Measurements from ENCODE around the gene KRTAP1-1.
"Not testable (repeated sequence)": the region's sequence is repeated elsewhere in the genome, so short reads cannot be mapped to it uniquely, and the experiment has no call there.

KRTAP1-1 gene, protein sequence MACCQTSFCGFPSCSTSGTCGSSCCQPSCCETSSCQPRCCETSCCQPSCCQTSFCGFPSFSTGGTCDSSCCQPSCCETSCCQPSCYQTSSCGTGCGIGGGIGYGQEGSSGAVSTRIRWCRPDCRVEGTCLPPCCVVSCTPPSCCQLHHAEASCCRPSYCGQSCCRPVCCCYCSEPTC

DNA sequence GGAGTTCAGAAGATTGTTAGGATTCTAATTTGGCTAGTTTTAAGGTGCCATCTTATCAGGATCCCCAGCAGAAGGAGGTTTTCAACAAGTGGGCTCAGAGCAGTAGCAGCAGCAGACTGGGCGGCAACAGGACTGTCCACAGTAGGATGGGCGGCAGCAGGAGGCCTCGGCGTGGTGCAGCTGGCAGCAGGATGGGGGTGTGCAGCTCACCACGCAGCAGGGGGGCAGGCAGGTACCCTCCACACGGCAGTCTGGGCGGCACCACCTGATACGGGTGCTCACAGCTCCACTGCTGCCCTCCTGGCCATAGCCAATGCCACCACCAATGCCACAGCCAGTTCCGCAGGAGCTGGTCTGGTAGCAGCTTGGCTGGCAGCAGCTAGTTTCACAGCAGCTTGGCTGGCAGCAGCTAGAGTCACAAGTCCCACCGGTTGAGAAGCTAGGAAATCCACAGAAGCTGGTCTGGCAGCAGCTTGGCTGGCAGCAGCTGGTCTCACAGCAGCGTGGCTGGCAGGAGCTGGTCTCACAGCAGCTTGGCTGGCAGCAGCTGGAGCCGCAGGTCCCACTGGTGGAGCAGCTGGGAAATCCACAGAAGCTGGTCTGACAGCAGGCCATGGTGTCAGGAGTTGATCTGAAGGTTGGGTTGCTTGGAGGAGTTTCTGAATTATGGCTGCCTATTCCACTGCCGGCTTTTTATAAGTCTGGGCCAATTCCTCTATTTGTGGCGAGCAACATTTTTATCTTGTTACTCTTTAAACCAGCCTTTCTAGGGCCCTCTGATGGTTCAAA, at the start of gene KRTAP1-1:
KRTAP1-1 (minus strand) TSS at position 668 of the 789 bp plus-strand sequence; CDS start at position 615, 53 bp downstream.
- in situ Hi-C loops (cut with HindIII; ENCODE audit: low sequenced_read_pairs) = not testable (repeated sequence)

DNA sequence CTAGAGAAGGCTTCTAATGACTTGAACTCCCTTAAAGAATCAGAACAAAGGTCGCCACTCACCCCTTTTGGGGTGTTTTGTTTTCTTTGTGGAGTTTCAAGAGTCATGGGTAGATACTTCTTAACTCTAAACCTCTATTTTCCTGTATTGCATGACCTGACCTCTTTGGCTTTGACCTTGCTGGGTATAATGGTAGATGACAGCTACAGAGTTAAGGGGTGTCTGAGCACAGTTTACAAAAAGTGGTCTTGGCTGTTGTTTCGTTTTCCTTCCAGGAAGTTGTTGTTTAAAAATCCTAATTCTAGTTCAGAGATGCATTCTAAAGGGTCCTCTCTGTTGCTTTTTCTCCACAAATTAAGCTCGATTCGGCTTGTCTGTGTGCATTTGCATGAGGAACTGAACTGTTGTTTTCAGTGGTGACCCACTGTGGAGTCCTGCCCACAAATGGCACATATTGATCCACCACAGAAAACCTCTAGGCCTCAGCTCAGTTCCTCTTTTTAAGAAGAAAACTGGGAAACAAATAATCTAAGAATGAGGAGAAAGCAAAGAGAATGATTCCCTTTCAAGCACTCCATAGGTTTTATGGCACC, 47.6 kb upstream of the KRTAP1-1 start:
- in situ Hi-C loops (cut with HindIII; ENCODE audit: low sequenced_read_pairs) = not testable (repeated sequence)

DNA sequence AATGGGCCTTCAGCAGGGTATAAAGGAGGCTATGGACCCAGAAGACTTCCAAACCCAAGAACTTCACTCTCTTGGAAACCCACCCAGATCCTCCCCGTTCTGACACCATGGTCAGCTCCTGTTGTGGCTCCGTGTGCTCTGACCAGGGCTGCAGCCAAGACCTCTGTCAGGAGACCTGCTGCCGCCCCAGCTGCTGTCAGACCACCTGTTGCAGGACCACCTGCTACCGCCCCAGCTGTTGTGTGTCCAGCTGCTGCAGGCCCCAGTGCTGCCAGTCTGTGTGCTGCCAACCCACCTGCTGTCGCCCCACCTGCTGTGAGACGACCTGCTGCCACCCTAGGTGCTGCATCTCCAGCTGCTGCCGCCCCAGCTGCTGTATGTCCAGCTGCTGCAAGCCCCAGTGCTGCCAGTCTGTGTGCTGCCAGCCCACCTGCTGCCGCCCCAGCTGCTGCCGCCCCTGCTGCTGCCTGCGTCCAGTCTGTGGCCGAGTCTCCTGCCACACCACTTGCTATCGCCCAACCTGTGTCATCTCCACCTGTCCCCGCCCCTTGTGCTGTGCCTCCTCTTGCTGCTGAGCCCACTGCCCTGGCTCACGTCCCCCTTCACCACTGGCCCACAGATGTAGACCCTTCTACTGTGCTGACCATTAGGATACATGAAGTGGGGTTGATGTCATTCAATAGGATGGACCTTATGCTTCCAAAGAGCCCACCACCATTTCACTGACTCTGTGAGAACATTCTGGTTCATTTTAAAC, 43.0 kb upstream of the KRTAP1-1 start, which contains the start of gene KRTAP4-7:
KRTAP4-7 (plus strand) TSS at position 51 of the 757 bp plus-strand sequence; CDS start at position 108, 57 bp downstream.
- in situ Hi-C loops (cut with HindIII; ENCODE audit: low sequenced_read_pairs) = not testable (repeated sequence)

DNA sequence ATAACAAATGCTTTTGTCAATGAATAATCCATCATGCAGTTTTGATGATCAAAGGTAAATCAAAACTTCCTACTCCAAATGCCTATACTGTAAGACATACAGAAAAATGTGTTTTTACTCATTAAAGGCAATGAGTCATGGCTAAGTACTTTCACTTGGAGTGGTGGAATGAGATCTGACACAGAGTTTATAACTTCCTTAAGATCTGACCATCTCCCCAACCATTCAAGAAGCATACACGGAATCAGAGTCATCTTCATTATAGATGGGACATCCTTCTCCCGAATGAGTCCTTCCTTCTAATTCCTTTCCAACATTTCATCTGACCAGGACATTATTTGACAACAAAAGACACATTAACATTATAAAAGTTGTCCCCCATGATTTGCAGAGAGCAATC, 42.2 kb upstream of the KRTAP1-1 start:
- in situ Hi-C loops (cut with HindIII; ENCODE audit: low sequenced_read_pairs) = not testable (repeated sequence)

DNA sequence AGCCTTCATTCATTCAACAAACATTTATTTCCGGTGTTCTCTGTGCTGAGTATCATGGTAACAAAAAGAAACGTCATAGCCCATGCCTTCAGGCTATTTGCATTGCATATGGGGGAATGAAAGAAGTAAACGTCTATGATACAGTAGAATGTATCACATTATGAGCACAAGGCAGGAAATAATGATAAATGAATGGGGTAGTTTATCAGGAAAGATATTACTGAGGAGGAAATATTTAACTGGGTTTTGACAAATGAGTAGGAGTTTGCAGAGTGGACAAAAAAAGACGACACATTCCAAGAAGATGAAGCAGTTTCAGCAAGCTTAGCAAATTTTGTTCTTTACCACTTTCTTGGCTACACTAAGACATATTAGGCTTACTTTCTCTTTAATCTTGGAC, 41.4 kb upstream of the KRTAP1-1 start:
- in situ Hi-C loops (cut with HindIII; ENCODE audit: low sequenced_read_pairs) = no loop called here

DNA sequence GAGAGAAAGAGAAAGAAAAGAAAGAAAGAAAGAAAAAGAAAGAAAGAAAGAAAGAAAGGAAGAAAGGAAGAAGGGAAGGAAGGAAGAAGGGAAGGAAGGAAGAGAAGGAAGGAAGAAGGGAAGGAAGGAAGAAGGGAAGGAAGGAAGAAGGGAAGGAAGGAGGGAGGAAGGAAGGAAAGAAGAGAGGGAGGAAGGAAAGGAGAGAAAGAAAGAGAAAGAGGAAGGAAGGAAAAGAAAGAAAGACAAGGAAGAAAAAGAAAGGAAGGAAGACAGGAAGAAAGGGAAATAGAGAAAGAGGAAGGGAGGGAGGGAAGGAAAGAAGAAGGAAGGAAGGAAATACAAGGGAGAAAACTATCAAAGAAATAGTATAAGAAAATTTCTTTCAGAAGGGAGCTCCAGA, 35.5 kb upstream of the KRTAP1-1 start:
- in situ Hi-C loops (cut with HindIII; ENCODE audit: low sequenced_read_pairs) = no loop called here

DNA sequence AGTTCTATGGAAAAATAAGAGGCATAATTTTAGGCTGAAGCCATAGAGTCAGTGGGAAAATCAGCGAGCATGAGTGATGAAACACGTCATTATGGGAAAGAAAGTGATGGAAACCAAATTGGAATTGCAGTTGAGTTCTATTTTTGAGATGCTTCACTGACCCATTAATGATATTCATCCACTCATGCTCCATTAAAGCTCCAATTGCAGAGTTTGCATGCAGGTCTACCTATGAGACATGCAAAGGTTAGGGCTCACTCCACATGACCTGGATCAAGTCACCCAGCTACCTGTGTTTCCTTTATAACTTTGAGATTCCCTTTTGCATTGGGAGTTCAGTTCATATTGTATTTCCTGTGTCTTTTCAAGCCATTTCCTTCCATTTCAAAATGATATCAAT, 32.4 kb upstream of the KRTAP1-1 start:
- in situ Hi-C loops (cut with HindIII; ENCODE audit: low sequenced_read_pairs) = no loop called here

DNA sequence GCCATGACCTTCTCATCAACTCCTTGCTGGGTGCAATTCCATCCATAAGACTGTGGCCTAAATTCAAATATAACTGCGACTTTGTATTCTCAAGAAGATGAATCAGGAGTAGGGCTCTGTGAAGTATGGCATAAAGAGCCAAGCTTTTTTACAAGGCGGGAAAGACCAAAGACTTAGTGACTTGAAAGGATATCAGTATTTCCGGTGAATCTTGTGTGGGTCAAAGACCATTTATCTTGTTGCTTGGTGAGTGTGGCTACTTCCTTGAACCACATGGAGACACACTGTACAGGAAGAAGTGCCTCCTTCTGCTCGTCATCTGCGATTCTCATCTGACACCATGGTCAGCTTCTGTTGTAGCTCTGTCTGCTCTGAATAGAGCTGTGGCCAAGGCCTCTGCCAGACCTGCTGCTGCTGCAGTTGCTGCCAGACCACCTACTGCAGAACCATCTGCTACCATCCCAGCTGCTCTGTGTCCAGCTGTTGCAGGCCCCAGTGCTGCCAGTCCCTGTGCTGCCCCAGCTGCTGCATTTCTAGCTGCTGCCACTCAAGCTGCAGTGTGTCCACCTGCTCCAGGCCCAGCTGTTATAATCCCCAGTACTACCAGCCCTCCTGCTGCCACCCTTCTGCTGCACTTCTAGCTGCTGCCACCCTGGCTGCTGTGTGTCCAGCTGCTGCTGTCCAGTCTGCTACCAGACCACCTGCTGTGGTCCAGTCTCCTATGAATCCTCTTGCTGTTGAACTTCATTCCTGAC, 30.5 kb upstream of the KRTAP1-1 start:
- in situ Hi-C loops (cut with HindIII; ENCODE audit: low sequenced_read_pairs) = no loop called here

DNA sequence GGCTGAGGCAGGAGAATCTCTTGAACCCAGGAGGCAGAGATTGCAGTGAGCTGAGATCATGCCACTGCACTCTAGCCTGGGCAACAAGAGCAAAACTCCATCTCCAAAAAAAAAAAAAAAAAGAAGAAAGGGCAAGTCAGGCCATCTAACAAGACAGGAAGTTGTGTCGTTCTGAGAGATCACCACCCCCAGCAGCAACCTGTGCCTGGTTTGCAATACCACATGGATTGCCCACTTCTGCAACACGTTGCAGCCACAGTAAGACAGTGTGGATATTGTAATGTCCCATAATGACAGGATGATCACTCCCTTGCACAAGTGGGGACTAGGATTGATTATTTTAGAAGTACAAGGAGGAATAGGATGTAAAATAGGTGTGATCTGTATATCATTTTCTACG, 27.8 kb upstream of the KRTAP1-1 start:
- in situ Hi-C loops (cut with HindIII; ENCODE audit: low sequenced_read_pairs) = no loop called here

DNA sequence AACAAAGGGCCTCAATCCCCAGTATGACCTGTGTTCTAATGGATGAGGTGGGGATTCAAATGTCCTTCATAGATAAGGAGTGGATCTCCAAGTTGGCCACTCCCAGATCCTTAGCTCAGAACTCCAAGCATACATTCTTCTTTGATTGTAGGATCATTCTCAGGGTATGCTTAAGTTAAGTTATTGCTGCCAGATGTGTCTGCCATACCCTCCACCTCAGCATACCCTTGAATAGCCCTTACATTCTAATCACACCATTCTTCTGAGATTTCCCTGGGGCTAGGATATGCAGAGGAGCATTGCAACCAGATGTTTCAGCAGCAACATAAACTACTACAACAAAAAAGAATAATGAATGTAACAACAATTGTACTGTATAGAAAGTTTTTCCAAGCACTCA, 26.0 kb upstream of the KRTAP1-1 start:
- in situ Hi-C loops (cut with HindIII; ENCODE audit: low sequenced_read_pairs) = no loop called here

DNA sequence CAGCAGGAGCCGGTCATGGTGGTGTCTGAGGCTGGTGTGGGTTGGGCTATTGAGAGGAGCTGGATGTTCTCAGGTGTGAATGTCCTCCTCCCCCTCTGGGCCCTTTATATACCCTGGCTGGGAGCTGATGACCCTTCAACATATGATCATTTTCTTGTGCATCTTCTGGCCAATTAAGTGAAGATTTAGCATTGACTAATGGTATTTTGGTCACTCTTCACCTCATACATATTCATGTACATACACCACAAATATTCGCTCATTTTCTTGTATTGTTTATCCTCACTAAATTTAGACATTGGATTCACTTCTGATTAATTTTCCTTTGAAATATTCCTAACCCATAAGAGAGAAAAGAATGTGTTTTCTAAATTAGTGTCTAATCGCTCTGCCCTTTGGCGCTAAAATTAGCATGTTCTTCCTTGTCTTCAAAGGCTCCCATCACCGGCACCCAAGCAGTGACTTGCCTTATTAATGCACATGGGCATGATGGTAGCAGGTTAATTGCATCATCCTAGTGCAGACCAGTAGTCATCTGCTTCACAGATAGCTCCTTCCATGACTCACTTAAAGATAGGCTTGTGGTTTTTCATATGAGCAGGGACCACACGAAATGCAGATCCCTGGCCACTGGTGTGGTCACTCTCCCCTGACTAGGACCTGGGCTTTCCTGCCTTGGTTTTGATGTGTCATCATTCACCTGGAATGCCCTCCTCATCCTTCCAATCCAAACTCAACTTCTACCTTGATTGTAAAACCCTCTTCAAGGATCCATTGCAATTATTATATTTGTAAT, 24.8 kb upstream of the KRTAP1-1 start, which contains the start of gene KRTAP2-4:
KRTAP2-4 (minus strand) TSS at position 51 of the 796 bp plus-strand sequence; CDS start at position 17, 34 bp downstream.
- in situ Hi-C loops (cut with HindIII; ENCODE audit: low sequenced_read_pairs) = no loop called here

DNA sequence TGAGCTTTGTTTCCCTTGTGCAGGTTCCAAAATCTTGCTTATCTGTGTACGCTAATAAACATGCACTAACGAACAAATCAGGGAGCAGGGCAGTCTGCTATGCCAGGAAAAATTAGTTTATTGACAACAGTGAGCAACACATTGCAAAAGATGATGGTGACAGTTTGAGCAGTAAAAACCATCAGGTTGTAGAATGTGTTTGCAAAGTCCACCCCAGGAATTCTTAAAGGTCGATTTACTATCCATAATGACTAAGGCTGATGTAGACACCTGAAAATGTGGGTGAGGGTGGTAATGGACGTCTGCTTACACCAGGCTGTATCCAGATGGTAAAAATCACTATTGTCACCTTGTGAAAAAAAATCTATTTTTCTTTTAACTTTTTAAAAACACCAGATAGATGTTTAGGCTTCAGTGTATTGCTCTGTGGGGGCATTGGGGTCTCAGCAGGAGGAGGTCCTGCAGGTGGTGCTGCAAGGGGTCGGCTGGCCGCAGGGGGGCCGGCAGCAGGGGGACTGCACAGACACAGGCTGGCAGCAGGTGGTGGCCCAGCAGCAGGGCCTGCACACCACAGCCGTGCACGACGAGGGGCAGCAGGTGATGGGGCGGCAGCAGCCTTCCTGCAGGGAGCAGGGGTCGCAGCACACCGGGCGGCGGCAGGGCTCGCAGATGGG, 23.9 kb upstream of the KRTAP1-1 start:
- in situ Hi-C loops (cut with HindIII; ENCODE audit: low sequenced_read_pairs) = not testable (repeated sequence)

DNA sequence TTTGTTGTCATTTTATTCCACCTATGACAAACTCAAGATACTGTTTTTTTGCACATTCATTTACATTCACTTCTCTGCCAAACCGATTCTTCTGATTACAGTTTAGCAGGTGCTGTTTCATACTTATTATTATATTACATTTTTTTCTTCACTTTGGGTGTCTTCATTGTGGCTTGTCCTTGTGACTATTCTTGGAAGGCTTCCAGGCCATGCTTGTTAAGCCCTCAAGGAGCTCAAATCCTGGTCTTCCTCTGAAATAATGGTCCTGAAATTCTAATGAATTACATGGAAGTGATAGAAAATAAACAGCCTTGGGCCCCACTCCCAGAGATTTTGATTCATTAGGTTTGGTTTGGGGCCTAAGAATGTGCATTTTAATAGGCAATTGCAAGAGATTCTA, 23.1 kb upstream of the KRTAP1-1 start:
- in situ Hi-C loops (cut with HindIII; ENCODE audit: low sequenced_read_pairs) = no loop called here

DNA sequence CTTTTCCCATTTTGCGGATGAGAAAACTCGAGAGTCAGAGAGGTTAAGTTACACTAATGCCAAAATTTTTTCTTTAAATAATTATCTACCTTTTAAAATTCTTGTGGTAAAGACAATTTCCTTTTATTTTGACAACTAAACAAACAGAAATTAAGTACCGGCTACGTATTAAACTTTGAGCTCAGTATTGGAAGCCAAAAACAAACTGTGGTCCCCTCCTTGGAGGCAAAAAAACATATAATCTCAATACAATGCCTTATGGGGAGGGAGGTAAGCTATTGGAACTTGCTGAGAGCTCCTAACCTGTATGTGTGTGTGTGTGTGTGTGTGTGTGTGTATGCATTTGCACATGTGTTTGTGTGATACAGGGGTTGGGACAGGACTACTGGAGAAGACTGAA, 22.2 kb upstream of the KRTAP1-1 start:
- in situ Hi-C loops (cut with HindIII; ENCODE audit: low sequenced_read_pairs) = no loop called here

DNA sequence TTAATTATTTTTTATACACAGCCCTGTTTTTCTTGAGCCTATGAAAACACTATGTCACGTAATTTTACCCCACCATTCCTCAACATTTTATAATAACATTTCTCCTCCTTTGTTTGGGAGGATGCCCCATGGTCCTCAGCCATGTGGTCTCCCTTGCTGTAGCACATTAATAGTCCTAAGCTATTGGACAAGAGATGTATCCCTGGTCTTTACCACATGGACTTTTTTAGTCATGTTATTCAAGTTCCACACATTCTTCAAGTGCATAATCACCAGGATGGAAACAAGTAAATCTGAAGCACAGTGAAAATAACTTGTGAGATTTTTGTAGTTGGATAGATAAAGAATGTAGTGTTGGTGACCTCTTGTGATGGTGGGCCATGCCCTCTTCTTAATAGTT, 20.7 kb upstream of the KRTAP1-1 start:
- in situ Hi-C loops (cut with HindIII; ENCODE audit: low sequenced_read_pairs) = no loop called here

DNA sequence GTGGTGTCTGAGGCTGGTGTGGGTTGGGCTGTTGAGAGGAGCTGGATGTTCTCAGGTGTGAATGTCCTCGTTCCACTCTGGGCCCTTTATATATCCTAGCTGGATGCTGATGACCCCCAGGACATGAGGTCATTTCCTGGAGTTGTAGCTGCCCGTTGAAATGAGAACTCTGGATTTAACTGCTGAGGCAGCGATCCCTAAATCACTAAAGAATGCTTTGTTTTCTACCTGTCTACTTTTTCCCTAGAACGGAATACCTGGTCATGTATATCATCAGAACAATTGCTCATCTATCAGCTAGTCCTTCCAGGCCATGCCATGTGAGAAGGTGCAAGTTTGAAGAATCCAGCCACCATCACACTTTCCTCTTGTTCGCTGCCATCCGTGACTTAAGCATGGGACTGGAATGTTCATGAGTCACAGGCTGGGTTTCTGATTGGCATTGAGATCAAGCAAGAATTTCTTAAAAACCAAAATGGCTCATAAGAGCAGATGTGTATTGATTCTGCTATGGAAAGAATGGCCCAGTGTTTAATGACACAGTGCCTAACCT, 18.9 kb upstream of the KRTAP1-1 start, which contains the start of gene KRTAP2-3:
KRTAP2-3 (minus strand) TSS at position 63 of the 553 bp plus-strand sequence. CDS start 64 bp downstream, outside the sequence.
- in situ Hi-C loops (cut with HindIII; ENCODE audit: low sequenced_read_pairs) = no loop called here

DNA sequence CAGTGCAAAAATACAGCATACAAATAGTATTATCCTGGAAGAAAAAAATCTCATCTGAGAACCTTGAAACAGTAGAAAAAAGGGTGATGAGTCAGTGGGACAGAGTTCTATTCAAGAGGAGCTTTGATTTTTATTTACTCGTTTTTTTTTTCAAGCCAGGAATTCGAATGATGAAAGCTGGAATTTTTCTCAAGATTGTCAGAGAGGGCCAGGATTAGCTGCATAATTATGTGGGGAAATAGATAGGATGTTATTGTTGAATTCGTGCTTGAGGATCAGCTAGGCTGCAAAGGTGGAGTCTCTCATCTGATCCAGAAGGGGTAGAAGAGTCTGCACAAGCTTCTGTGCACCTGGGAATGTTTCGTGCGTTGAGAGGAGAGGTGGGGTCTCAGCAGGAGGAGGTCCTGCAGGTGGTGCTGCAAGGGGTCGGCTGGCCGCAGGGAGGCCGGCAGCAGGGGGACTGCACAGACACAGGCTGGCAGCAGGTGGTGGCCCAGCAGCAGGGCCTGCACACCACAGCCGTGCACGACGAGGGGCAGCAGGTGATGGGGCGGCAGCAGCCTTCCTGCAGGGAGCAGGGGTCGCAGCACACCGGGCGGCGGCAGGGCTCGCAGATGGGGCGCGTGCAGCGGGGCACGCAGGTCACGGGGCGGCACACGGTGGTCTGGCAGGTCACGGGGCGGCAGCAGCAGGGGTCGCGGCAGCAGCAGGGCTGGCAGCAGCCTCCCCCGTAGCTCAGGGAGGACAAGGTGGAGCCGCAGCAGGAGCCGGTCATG, 18.2 kb upstream of the KRTAP1-1 start:
- in situ Hi-C loops (cut with HindIII; ENCODE audit: low sequenced_read_pairs) = loop anchor here (5.0 kb wide), 1 partner anchor 42 kb away; no protein-coding TSS in a partner anchor

DNA sequence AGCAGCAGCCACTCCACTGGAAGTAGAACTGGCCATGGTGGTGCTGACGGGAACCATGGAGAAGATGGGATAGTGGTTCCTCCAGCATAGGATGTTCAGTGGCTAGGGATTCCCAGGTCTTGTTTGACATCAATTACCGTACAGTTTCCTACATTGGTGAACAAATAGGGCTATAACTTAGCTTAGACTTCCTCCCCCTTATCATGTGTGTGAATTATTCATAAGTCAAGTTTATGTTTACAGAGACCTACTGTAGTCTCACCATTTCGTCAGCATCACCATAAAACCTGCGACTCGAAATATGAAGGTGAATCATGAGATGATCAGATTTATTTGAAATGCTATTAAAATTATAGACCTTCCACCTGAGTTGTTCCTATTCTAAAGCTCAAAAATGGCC, 17.5 kb upstream of the KRTAP1-1 start:
- in situ Hi-C loops (cut with HindIII; ENCODE audit: low sequenced_read_pairs) = loop anchor here (5.0 kb wide), 1 partner anchor 41 kb away; no protein-coding TSS in a partner anchor
